LNCAP (cell line): ENCODE measurements around the gene CA10.

ENCODE experiments used
- CTCF ChIP-seq: fragments of 450-650 bp; IDR thresholded peaks from 2 replicates; pipeline ENCODE4 v1.5.1; 2017; ENCODE audit warnings: mild to moderate bottlenecking

Gene CA10

GRCh38 chr17:51722994-51723393, 435.5 kb downstream of the CA10 start:
- no peak for TF ChIP-seq CTCF

DNA sequence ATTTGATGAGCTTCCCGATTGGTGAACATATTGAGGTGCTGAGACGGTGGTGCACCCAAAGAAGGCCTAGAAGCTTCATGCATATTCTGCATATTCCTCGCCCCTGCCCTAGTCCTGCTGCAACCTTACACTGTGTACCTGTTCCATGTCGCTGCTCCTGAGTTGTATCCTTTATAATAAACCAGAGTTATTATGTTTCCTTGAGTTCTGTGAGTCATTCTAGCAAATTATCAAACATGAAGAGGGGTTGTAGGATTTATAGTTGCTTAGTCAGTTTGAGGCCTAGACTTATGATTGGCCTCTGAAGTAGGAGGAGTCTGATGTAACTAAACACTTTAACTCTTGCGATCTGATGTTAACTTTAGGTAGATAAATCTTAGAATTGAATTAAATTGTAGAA, 436.8 kb downstream of the CA10 start:
- TF ChIP-seq CTCF: no peak

- no peak for TF ChIP-seq CTCF
Measured at GRCh38 chr17:51720439-51720838, 438.1 kb downstream of the CA10 start.

DNA sequence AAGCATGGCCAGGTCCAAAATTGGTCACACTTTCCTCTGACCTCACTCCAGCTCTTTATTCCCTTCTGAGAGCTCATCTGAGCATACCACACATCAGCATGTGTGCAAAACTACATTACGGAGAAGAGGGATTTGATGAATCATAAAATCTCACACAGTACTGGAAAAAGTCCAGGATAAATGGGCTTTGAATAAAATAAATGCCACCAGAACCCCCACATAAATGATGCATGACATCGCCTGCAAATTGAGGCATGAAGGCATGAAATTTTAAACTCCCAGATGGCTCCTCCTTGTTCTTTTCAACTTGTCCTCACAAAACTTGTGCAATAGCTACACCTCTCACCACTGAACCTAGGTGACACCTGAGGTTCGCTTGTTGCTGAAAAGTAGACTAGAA, 439.5 kb downstream of the CA10 start:
- TF ChIP-seq CTCF: no peak

- TF ChIP-seq CTCF: no peak
Measured at GRCh38 chr17:51711581-51711980, 446.9 kb downstream of the CA10 start.

DNA sequence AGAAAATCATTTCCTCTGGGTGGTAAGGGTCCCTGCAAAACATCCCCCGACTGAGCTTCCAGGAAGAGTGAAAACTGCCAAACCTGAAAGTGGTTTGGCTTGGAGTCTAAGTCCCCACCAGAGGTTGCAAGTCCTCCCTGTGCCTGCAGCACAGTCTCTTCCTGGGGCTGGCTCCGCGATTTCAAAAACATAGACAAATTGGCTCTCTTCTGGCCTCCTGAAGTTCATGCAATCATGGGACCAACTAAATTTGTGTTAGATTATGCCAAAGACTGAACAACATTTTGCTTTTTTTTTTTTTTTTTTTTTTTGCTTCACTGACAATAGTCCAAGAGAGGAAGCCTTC, 447.9 kb downstream of the CA10 start:
- TF ChIP-seq CTCF: no peak

- TF ChIP-seq CTCF: no peak
Measured at GRCh38 chr17:51709694-51710633, 448.6 kb downstream of the CA10 start.

DNA sequence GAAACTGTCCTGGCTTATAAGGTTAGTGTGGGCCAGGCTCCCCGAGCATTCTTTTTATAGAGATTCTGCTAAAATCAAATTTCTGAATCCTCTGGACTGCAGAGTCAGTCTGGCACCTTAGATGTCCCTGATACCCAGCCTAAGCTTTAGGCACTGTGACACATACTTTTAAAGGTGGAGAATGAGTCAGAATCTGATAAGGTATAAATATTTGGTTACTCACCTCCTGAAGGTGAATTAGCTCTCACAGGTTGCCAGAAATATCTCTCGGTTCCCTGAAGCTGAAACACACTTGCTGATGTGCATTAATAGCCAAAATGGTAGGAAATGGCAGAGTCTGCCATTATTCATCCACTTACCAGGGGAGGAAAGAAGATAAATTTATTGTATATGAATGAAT, 451.3 kb downstream of the CA10 start:
- no peak for TF ChIP-seq CTCF
